ENCODE results near the gene FLT4.
A peak's percentile ranks its signal among the peaks of the same experiment; 100 is the strongest.
"Not testable (repeated sequence)": the region's sequence is repeated elsewhere in the genome, so short reads cannot be mapped to it uniquely, and the experiment has no call there.

FLT4 gene

DNA sequence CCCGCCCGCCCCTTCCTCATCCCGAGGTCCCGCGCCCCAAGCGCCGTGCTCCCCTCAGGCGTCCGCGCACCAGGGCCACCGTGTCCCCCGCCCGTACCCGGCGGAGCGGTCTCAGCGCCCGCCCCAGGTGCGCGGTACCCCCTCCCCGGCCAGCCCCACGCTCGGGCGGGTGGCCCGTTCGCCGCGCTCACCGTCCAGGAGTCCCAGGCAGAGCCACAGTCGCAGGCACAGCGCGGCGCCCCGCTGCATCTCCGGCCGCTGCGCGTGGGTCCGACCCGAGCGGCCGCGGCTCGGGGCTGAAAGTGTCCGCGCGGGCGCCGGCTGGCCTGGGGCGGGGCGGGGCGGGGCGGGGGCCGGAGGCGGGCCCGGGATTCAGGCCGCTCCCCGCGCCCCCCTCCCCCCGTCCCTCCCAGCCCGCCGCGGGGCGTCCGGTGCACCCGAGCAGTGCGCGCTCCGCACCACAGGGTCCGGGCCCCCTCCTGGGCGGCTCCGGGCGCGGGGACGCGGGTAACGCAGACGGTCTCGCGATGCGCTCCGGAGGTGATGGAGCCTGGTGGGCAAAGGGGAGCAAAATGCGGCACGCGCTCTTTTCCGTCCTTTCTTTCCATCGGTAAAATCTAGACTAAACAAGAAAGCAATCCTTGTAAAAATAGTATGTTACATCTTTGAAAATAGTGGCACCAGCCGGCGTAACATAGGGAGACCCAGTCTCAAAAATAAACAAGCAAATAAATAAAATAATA lies at the start of gene FLT4:
FLT4 (minus strand) TSS at position 304 of the 743 bp plus-strand sequence; CDS start at position 249, 55 bp downstream.
- DNase-seq, result no peak

GRCh38 chr5:180699042-180699441 lies 49.6 kb upstream of the FLT4 start:
- DNase-seq, result no peak

DNA sequence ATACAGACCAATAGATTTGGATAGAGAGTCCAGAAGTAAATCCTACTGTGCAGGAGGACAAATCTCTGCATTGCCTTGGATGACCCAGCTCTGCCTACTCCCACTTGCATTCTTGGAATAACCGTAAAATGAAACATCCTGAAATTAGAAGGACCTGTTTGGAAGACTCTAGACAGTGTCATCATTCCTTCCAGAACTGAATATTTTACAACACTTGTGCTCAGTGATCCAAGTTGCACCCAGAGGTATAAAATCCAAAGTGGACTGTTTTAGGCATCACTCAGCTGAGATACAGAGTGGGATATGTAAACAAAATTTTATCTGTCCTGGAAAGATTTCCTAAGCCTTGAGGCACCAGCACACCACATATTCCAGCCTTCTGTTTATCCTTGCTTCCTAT lies 46.7 kb upstream of the FLT4 start:
- DNase-seq, result no peak

- no peak for DNase-seq
Measured at GRCh38 chr5:180692429-180692828, 43.0 kb upstream of the FLT4 start.

DNA sequence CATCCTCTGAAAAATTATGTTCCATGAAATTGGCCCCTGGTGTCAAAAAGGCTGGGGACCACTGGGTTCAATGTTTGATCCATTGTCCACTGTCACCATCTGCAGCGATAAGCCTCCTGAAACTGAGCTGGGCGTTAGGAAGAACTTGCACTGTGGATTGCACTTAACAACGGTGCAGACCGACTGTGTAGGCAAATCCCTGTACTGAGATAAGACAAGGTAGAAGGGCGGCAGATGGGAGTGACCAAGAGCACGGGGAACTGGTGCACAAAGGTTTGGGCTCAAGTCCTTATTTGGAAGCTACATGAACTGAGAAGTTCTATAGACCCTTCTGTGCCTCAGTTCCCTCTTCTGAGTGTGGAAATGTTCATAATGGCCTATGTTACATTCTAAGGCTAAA lies 41.6 kb upstream of the FLT4 start:
- no peak for DNase-seq

DNA sequence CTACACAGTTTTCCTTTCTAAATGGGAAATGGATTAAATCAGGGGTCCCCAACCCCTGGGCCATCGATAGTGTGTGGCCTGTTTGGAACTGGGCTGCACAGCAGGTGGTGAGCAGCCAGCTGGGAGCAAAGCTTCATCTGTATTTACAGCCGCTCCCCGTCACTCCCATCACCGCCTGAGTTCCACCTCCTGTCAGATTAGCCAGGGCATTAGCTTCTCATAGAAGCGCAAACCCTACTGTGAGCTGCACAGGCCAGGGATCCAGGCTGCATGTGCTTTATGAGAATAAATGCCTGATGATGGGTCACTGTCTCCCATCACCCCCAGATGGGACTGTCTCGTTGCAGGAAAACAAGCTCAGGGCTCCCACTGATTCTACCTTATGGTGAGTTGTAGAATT lies 41.2 kb upstream of the FLT4 start:
- no peak for DNase-seq

GRCh38 chr5:180689775-180690174 lies 40.4 kb upstream of the FLT4 start:
- no peak for DNase-seq

DNA sequence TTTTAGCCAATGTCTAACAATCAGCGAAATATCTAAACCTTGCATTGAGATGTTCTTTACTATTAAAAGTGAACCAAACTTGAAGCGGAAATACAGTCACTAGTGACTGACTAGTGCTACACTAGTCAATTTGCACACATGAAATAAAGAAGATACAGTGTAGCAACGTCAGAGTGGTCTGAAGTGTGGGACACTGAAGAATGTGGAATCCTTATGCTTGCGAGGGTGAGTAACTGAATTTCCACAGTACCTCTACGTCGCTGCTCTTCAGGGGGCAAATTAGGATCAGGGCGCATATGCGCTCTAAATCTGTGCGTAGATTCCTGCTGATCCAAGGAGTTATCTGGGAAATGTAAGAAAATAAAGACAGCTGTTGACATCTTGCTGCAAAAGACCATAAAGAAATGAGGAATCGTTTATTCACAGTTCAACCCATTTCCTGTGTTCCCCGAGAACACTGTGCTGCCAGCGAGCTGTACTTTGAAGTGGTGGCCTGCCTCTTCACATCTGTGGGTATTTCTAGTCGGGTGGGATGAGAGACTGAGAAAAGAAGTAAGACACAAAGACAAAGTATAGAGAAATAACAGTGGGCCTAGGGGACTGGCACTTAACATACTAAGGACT lies 39.8 kb upstream of the FLT4 start:
- DNase-seq, result no peak

GRCh38 chr5:180688330-180689070 lies 39.1 kb upstream of the FLT4 start:
- no peak for DNase-seq

- DNase-seq, result not testable (repeated sequence)
Measured at GRCh38 chr5:180686799-180687198, 37.4 kb upstream of the FLT4 start.

- DNase-seq, result no peak
Measured at GRCh38 chr5:180684623-180685161, 35.3 kb upstream of the FLT4 start.

GRCh38 chr5:180683220-180683922 lies 34.0 kb upstream of the FLT4 start:
- DNase-seq, result no peak

DNA sequence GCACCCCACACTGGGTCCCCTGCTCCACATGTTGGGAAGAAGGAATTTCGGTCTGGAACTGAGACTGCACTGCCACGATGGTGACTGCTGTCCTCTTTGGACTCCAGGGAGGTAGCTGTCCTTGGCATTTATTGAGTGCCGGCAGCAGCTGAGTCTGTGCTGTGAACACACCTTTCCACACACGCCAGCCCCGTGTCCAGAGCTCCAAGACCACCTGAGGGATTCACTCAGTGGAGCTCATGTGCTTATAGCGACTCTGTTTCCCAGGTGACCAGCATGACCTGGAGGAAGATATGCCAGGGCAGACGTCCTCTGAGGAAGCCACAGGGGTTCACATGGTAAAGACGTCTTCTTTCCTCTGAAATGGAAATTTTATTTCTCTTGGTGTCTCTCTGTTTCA lies 33.2 kb upstream of the FLT4 start:
- no peak for DNase-seq

GRCh38 chr5:180682008-180682407 lies 32.6 kb upstream of the FLT4 start:
- not testable (repeated sequence) for DNase-seq

- DNase-seq, result not testable (repeated sequence)
Measured at GRCh38 chr5:180678319-180678718, 28.9 kb upstream of the FLT4 start.

DNA sequence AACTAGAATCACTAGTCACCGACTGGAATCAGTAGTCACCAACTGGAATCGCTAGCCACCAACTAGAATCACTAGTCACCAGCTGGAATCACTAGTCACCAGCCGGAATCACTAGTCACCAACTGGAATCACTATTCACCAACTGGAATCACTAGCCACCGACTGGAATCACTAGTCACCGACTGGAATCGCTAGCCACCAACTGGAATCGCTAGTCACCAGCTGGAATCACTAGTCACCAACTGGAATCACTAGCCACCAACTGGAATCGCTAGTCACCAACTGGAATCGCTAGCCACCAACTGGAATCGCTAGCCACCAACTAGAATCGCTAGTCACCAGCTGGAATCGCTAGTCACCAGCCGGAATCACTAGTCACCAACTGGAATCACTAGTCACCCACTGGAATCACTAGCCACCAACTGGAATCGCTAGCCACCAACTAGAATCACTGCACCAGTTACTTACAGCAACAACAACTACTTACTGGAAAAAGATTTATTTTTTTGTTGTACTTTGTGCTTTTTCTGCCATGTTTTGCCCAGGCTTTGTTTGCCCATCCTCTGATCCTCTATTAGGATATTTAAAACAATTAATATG lies 25.7 kb upstream of the FLT4 start:
- DNase-seq, result no peak

GRCh38 chr5:180674090-180674475 lies 24.7 kb upstream of the FLT4 start:
- DNase-seq, result not testable (repeated sequence)

DNA sequence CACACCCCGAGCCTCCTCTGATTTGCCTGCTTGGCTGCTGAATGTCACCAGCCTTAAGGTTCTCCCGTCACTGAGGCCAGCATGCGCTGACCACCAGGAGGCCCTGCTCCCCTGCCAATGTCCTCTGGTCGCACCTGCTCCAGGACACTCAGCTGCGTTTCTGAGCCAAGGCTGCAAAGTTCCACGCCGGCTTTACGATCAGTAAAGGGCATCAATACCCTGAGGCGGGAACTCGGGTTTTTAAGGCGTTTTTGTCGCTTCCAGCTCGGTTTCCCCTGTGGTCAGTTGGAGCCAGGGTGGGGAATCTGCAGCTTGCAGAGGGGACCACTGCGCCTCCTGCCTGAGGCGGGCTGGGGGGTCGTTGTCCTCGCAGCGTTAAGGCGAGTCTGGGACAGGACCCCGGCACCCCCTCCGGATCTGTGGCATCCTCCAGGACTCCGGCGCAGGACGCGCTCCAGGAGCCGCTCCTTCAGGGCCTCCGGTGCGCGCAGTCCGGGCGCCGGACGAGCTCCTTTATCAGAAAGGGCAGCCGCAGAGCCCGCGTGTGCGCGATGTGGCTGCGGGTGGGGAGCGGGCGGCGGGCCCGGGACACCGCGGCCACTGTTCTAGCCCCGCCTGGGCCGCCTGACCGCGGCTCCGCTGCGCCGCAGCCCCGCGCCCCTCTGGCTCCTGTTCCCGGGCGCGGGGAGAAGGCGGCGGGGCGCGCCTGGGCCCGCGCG lies 24.1 kb upstream of the FLT4 start:
- DNase-seq, result no peak

DNA sequence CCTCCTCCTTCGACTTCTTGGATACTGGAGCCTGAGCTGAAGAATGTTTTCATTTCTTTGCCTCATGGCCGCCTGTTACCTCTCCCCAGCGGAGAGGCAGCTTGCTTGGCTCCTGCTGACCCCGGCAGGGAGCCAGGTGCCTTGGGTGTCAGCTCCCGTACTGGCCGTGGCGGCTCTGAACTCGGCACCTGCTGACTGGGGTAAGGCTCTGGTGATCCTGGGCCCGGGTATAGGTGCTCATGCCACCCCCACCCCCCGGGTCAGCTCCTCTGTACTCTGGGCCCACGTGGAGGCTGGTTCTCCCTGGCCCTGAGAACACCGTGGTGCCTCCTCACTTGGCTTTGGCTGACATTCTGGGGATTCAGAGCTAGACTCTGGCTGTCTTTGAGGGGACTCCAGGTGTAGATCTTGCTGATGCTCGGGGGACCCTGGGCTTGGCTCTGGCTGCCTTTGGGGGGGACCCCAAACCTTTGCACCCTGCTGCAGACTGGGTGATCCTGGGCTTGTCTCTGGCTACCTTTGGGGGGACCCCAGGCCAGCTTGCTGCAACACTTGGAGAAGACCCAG lies 22.6 kb upstream of the FLT4 start:
- not testable (repeated sequence) for DNase-seq

DNA sequence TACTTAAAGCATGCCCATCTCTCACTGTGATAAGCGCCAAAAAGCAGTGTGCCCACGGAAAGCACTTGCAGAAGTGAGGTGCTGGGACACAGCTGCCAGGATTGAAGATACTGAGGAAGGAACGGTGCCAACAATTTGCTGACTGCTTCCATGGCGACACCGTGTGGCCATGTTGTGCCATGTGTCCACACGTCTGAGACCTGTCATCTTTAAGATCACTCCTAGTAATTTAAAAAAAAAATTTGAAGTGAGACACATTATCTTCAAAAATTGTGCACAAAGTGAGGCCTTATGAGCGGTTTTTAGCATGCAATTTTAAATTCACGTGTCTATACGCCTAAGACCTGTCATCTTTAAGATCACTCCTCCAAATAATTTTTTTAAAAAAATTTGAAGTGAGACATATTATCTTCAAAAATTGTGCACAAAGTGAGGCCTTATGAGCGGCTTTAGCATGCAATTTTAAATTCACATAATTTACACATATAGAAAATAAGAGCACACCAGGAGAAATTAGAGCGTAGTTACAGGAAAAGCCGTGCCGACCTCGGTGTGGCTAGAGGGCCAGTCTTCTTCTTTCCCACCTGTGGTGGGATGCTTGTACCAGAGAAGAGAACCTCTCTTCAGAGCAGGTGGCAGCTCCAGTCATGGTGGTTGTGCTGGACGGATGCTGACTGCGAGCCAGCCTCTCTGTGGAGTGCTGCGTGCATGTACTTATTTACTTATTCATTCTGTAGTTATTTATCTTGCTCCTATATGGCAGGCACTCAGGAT lies 21.4 kb upstream of the FLT4 start:
- DNase-seq, result peak; percentile 49 to 50

DNA sequence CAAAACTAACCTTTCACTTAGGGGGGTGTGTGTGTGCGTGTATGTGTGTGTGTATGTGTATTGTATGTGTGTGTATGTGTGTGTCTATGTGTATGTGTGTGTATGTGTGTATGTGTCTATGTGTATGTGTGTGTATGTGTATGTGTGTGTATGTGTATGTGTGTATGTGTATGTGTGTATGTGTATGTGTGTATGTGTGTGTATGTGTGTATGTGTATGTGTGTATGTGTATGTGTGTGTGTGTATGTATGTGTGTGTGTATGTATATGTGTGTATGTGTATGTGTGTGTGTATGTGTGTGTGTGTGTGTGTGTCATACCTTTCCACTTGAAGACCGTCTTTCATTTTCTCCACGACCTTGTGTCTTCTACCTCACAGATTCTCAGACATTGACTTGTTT lies 20.8 kb upstream of the FLT4 start:
- DNase-seq, result no peak

Measured in hippocampal formation (tissue), 2 donors.